HepG2 (cell line): ENCODE results near the gene SLBP. TPM values are rescaled to one million over a fixed set of nuclear protein-coding genes. Genes with fewer than 3 reads are reported as not detected.

Experiments used
- ATAC-seq: fragments of 200-7000 bp; cut with Tn5 transposase; 3 replicates; pipeline ENCODE4 v1.9.1; 2020; ENCODE audit warnings: mild to moderate bottlenecking, moderate library complexity
- Bru-seq: library from RNA; stranded (reverse); fragments of 400-500 nt; gene quantifications from one replicate; lab custom pipeline; 2021; lab: Mats Ljungman, UMichigan
- BruChase-seq, 2 experiments: library from RNA; stranded (reverse); fragments of 400-500 nt; gene quantifications; one replicate each; lab custom pipeline; 2021; lab: Mats Ljungman, UMichigan
- BruUV-seq: library from RNA; stranded (reverse); fragments of 400-500 nt; replicated peaks from 2 replicates; lab custom pipeline; 2021; lab: Mats Ljungman, UMichigan
- CTCF ChIA-PET: fragments of 300-600 bp; formaldehyde crosslinking; extraction: SDS; loops from one replicate; lab custom pipeline; 2021; ENCODE audit warnings: low total read pairs, inconsistent platforms, low intra/inter-chr PET ratio; lab: Yijun Ruan, JAX
- POLR2A ChIA-PET: fragments of 350-600 bp; sonication (Branson Sonifier 250); formaldehyde crosslinking; loops from one replicate; lab custom pipeline; 2020; ENCODE audit warnings: antibody characterized with exemption, inconsistent platforms; lab: Yijun Ruan, JAX
- DNase-seq: peaks from one replicate; pipeline ENCODE4 v3.0.0-alpha.2; 2015; ENCODE audit warnings: low spot score
- FAIRE-seq: peaks from 3 replicates; lab custom pipeline; 2011; peaks lifted over from hg19 to GRCh38; lab: Jason Lieb, UNC
- H2AFZ ChIP-seq: one replicate; pipeline ENCODE4 v1.6.1; 2011; ENCODE audit warnings: low read length, inconsistent platforms
- H3K27ac ChIP-seq: fragments of 300-600 bp; 3 replicates; pipeline ENCODE4 v1.8.0; 2011; ENCODE audit warnings: mixed run types, mild to moderate bottlenecking, mixed read lengths, low read length, inconsistent platforms; ENCODE audit not compliant: insufficient read depth; ENCODE audit errors: extremely low read length
- H3K27me3 ChIP-seq, 2 experiments: fragments of 200-600 bp in 1 of 2; 2 replicates in 1 of 2; 3 replicates in 1 of 2; pipeline versions ENCODE4 v1.6.0 to v1.8.0; 2011; ENCODE audit warnings: low read length in 2 of 2, mild to moderate bottlenecking in 2 of 2, moderate library complexity in 2 of 2, inconsistent platforms in 1 of 2; ENCODE audit not compliant: insufficient read depth in 2 of 2, control insufficient read depth in 1 of 2
- H3K36me3 ChIP-seq, 2 experiments: fragments of 200-600 bp in 1 of 2; replicated peaks in 1 of 2; 2 replicates in 1 of 2; 3 replicates in 1 of 2; pipeline versions ENCODE4 v1.5.1 to v1.8.0; 2011; ENCODE audit warnings: low read length in 2 of 2, inconsistent platforms in 1 of 2; ENCODE audit not compliant: insufficient read depth in 2 of 2, control insufficient read depth in 1 of 2
- H3K4me1 ChIP-seq: 2 replicates; pipeline ENCODE4 v1.5.1; 2012; ENCODE audit warnings: low read length, inconsistent platforms; ENCODE audit not compliant: insufficient read depth
- H3K4me2 ChIP-seq: 2 replicates; pipeline ENCODE4 v1.6.0; 2011; ENCODE audit warnings: low read depth, low read length, inconsistent platforms
- H3K4me3 ChIP-seq, 3 experiments: fragments of 200-600 bp in 1 of 3; sonication (generic), shearing (Covaris generic) in 1 of 3; replicated peaks in 1 of 3; 2 replicates each; pipeline ENCODE4 v1.5.1; 2011 to 2016; ENCODE audit warnings: low read length in 3 of 3, inconsistent platforms in 2 of 3, low read depth in 2 of 3, mild to moderate bottlenecking in 2 of 3, control low read depth in 1 of 3, mixed read lengths in 1 of 3; ENCODE audit not compliant: insufficient read depth in 1 of 3
- H3K79me2 ChIP-seq: one replicate; pipeline ENCODE4 v1.6.1; 2011; ENCODE audit warnings: low read length, inconsistent platforms; ENCODE audit not compliant: insufficient read depth
- H3K9ac ChIP-seq: 2 replicates; pipeline ENCODE4 v1.6.0; 2011; ENCODE audit warnings: mild to moderate bottlenecking, low read depth, low read length, inconsistent platforms; ENCODE audit not compliant: insufficient read depth
- H3K9me3 ChIP-seq: 2 replicates; pipeline ENCODE4 v1.5.1; 2012; ENCODE audit warnings: mild to moderate bottlenecking, low read length
- H4K20me1 ChIP-seq: 2 replicates; pipeline ENCODE4 v1.6.0; 2011; ENCODE audit warnings: inconsistent platforms, mild to moderate bottlenecking, low read length, moderate library complexity; ENCODE audit not compliant: insufficient read depth
- DMAP1 ChIP-seq: IDR thresholded peaks from 2 replicates; pipeline ENCODE4 v1.6.1; 2016
- FOXA3 ChIP-seq: IDR thresholded peaks from 2 replicates; pipeline ENCODE4 v1.6.1; 2016; ENCODE audit warnings: missing genetic modification reagents, missing compliant biosample characterization
- GFI1 ChIP-seq: sonication (generic); formaldehyde crosslinking; IDR thresholded peaks from 2 replicates; pipeline ENCODE4 v1.5.0; 2020; ENCODE audit warnings: missing genetic modification reagents, mild to moderate bottlenecking, borderline replicate concordance
- MXD1 ChIP-seq: sonication (generic); formaldehyde crosslinking; IDR thresholded peaks from 2 replicates; pipeline ENCODE4 v1.4.0; 2020; ENCODE audit warnings: mild to moderate bottlenecking, missing genetic modification reagents
- NR2F2 ChIP-seq: IDR thresholded peaks from 2 replicates; pipeline ENCODE4 v1.6.1; 2012; ENCODE audit warnings: low read depth, inconsistent platforms, borderline replicate concordance
- PHF5A ChIP-seq: IDR thresholded peaks from one replicate; pipeline ENCODE4 v1.6.1; 2018; ENCODE audit warnings: low read depth, missing genetic modification reagents; ENCODE audit not compliant: unreplicated experiment
- RELA ChIP-seq: sonication (generic); formaldehyde crosslinking; IDR thresholded peaks from 2 replicates; pipeline ENCODE4 v1.4.0; 2020; ENCODE audit warnings: missing genetic modification reagents
- SMARCE1 ChIP-seq: fragments of 450-650 bp; IDR thresholded peaks from 2 replicates; pipeline ENCODE4 v1.6.1; 2017; ENCODE audit warnings: borderline replicate concordance
- TOPORS ChIP-seq: sonication (generic); formaldehyde crosslinking; IDR thresholded peaks from 2 replicates; pipeline ENCODE4 v1.8.0; 2023; ENCODE audit warnings: mild to moderate bottlenecking, missing genetic modification reagents
- ZC3H13 ChIP-seq: sonication (generic); formaldehyde crosslinking; IDR thresholded peaks from 2 replicates; pipeline ENCODE4 v1.8.1; 2023; ENCODE audit warnings: mild to moderate bottlenecking, missing genetic modification reagents, moderate library complexity
- ZNF263 ChIP-seq: sonication (generic); formaldehyde crosslinking; IDR thresholded peaks from 2 replicates; pipeline ENCODE4 v1.4.0; 2020; ENCODE audit warnings: missing genetic modification reagents
- ZNF468 ChIP-seq: sonication (generic); formaldehyde crosslinking; IDR thresholded peaks from 2 replicates; pipeline ENCODE4 v1.8.0; 2022; ENCODE audit warnings: mild to moderate bottlenecking, moderate library complexity, missing genetic modification reagents
- ZNF501 ChIP-seq: sonication (generic); formaldehyde crosslinking; IDR thresholded peaks from 2 replicates; pipeline ENCODE4 v1.5.1; 2020; ENCODE audit warnings: mild to moderate bottlenecking, moderate library complexity, missing genetic modification reagents
- ZSCAN20 ChIP-seq: sonication (generic); formaldehyde crosslinking; IDR thresholded peaks from 2 replicates; pipeline ENCODE4 v1.4.0; 2020; ENCODE audit warnings: missing genetic modification reagents, mild to moderate bottlenecking, borderline replicate concordance
- WGBS: methylation state at CpG from one replicate; pipeline ENCODE4 v1.1.6; 2017; ENCODE audit warnings: low lambda C conversion rate; 5-methylcytosine and 5-hydroxymethylcytosine counted together
- in situ Hi-C: cut with HindIII; loops from 2 replicates; pipeline ENCODE4 v1.10.0; 2017; ENCODE audit warnings: low pct_unique_long_range_greater_than_20kb; ENCODE audit not compliant: extremely low pct_ligation_motif_present
- intact Hi-C: fragments of 100-400 bp; cut with micrococcal nuclease; formaldehyde crosslinking; loops from one replicate; pipeline ENCODE4 v1.10.0; 2022; ENCODE audit not compliant: unreplicated experiment
- long read RNA-seq, 2 experiments: library from RNA in 1 of 2; library from polyadenylated mRNA in 1 of 2; stranded (forward) in 1 of 2; unstranded in 1 of 2; transcript quantifications; one replicate each; pipeline ENCODE4 v2.0.0, GENCODE V29; 2019 to 2022
- polyA minus RNA-seq, 3 experiments: library from RNA; depleted of rRNA, polyadenylated mRNA; stranded (reverse); fragments of >200 nt; gene quantifications; 2 replicates each; pipeline ENCODE4 v1.2.3, GENCODE V29; 2011; ENCODE audit warnings: low replicate concordance in 1 of 3
- polyA plus RNA-seq, 8 experiments: library from polyadenylated mRNA; depleted of rRNA in 3 of 8; stranded (reverse) in 7 of 8; unstranded in 1 of 8; fragments of >200 nt; fragmentation: Illumina TruSeq in 4 of 8; extraction: Trizol in 4 of 8; gene quantifications; 2 replicates each; pipeline versions ENCODE4 v1.2.1 to v1.2.3, GENCODE V29; 2011 to 2016; ENCODE audit warnings: low read depth in 4 of 8, missing spikeins in 1 of 8, mixed read lengths in 1 of 8; ENCODE audit not compliant: insufficient read depth in 1 of 8
- total RNA-seq, 5 experiments: library from RNA; depleted of rRNA; stranded (reverse); fragments of >200 nt; fragmentation: Illumina TruSeq; extraction: Trizol; gene quantifications; 2 replicates each; pipeline ENCODE4 v1.2.3, GENCODE V29; 2016; ENCODE audit warnings: low read depth in 1 of 5
- TF ChIP-seq, protein P1 (sequence below): sonication (generic); formaldehyde crosslinking; IDR thresholded peaks from 2 replicates; pipeline ENCODE4 v1.4.0; 2020; ENCODE audit warnings: mild to moderate bottlenecking, missing genetic modification reagents

SLBP gene
- 104 and 131 TPM in 2 replicates for total RNA-seq (2016; rRNA removed; fragmentation: Illumina TruSeq; extraction: Trizol)
- total RNA-seq (2016; cell fraction: cytosol; rRNA removed; fragmentation: Illumina TruSeq; extraction: Trizol; ENCODE audit: low read depth), result 19.5 and 20.5 TPM in 2 replicates
- 103 and 128 TPM in 2 replicates for total RNA-seq (2016; cell fraction: insoluble cytoplasmic fraction; rRNA removed; fragmentation: Illumina TruSeq; extraction: Trizol)
- 43.3 and 44.2 TPM in 2 replicates for total RNA-seq (2016; cell fraction: membrane; rRNA removed; fragmentation: Illumina TruSeq; extraction: Trizol)
- 39.3 and 41.5 TPM in 2 replicates for total RNA-seq (2016; cell fraction: nucleus; rRNA removed; fragmentation: Illumina TruSeq; extraction: Trizol)
- 29.8 and 43.9 TPM in 2 replicates for polyA plus RNA-seq (2011; rRNA removed)
- 22.0 and 30.6 TPM in 2 replicates for polyA plus RNA-seq (2011; cell fraction: cytosol; rRNA removed)
- 12.8 and 13.8 TPM in 2 replicates for polyA plus RNA-seq (2011; cell fraction: nucleus; rRNA removed)
- polyA plus RNA-seq (2012), result 30.0 and 43.7 TPM in 2 replicates
- 10.3 and 11.7 TPM in 2 replicates for polyA plus RNA-seq (2016; cell fraction: cytosol; fragmentation: Illumina TruSeq; extraction: Trizol; ENCODE audit: low read depth)
- polyA plus RNA-seq (2016; cell fraction: insoluble cytoplasmic fraction; fragmentation: Illumina TruSeq; extraction: Trizol; ENCODE audit: low read depth), result 140 and 142 TPM in 2 replicates
- polyA plus RNA-seq (2016; cell fraction: membrane; fragmentation: Illumina TruSeq; extraction: Trizol; ENCODE audit: low read depth), result 24.5 and 24.6 TPM in 2 replicates
- polyA plus RNA-seq (2016; cell fraction: nucleus; fragmentation: Illumina TruSeq; extraction: Trizol; ENCODE audit: insufficient read depth, low read depth), result 69.4 and 73.3 TPM in 2 replicates
- polyA minus RNA-seq (2011; rRNA and poly(A)+ RNA removed; ENCODE audit: low replicate concordance), result 12.5 and 24.7 TPM in 2 replicates
- polyA minus RNA-seq (2011; cell fraction: cytosol; rRNA and poly(A)+ RNA removed), result 19.7 and 22.7 TPM in 2 replicates
- polyA minus RNA-seq (2011; cell fraction: nucleus; rRNA and poly(A)+ RNA removed), result 10.8 and 13.7 TPM in 2 replicates
- percentile 79 among the genes with signal in this experiment for Bru-seq, nascent RNA
- percentile 85 among the genes with signal in this experiment for BruChase-seq, experiment 1, labeled RNA remaining after a 6-hour chase
- BruChase-seq, experiment 2, labeled RNA remaining after a 2-hour chase, result percentile 84 among the genes with signal in this experiment
- long read RNA-seq, experiment 1, transcript SLBP-206 (8 exons, 1,977 nt), result major isoform, 90 of 111 reads
- long read RNA-seq, experiment 1, transcript SLBP-205 (7 exons, 987 nt), result minor isoform, 6 of 111 reads
- long read RNA-seq, experiment 1, partial matches to known transcripts, result 10 of 111 reads
- long read RNA-seq, experiment 1, other reads (novel, unspliced or antisense), result 3 of 111 reads
- long read RNA-seq, experiment 2, transcript SLBP-206 (8 exons, 1,977 nt), result major isoform, 26 of 53 reads
- long read RNA-seq, experiment 2, partial matches to known transcripts, result 4 of 53 reads
- long read RNA-seq, experiment 2, other reads (novel, unspliced or antisense), result 22 of 53 reads

GRCh38 chr4:1712216-1713002, at the start of gene SLBP:
Gene SLBP (minus strand): TSS chr4:1712319. CDS start chr4:1712188, 131 bp downstream.
- ATAC-seq (peak; percentile 88), FAIRE-seq (peak; percentile 71), DNase-seq (peak; percentile 91)
- CTCF ChIA-PET, result no interaction called here
- BruUV-seq, result no TSS peak
- Histone ChIP-seq H3K27me3 (no peaks in the 10 kb centered on the region), H3K27ac (peak within 1 kb of the TSS; percentile 99), H3K4me3 (peak within 1 kb of the TSS; percentile 87 to 95 (median 91)), H3K36me3 (no peaks in the 10 kb centered on the region; a peak in 1 of 5 replicates), H3K4me2 (peak within 1 kb of the TSS; percentile 99), H3K4me1 (peaks cover 59% of the 10 kb centered on the region), H3K9me3 (no peaks in the 10 kb centered on the region), H4K20me1 (peaks cover 6% of the 10 kb centered on the region; the same call in 1 of the 2 replicates), H3K9ac (peak within 1 kb of the TSS; percentile 98), H3K79me2 (peaks cover 57% of the 10 kb centered on the region), H2AFZ (no peak within 1 kb of the TSS)
- in situ Hi-C loops, result no loop called here
- POLR2A ChIA-PET, result interaction anchor here (0.8 to 1.7 kb wide), 5 partner anchors 9 to 151 kb away, joined by 4 to 31 read pairs (median 4); partner anchors contain the start of genes TACC3 and TMEM129
- intact Hi-C loops, result no loop called here
- WGBS, result 0% methylated on average over 2 of the region's 98 CpGs
- TF ChIP-seq MXD1 (CRISPR knock-in tag) (peak; percentile 99), SMARCE1 (no peak), ZNF501 (peak; percentile 64), PHF5A (CRISPR knock-in tag) (no peak), NR2F2 (no peak; the same call in 1 of the 2 replicates), RELA (CRISPR knock-in tag) (no peak), FOXA3 (CRISPR knock-in tag) (no peak), ZNF263 (CRISPR knock-in tag) (peak; percentile 79), GFI1 (peak; percentile 90), TOPORS (CRISPR knock-in tag) (peak; percentile 96), ZNF468 (CRISPR knock-in tag) (peak; percentile 93), DMAP1 (CRISPR knock-in tag) (peak; percentile 92), ZC3H13 (CRISPR knock-in tag) (peak; percentile 91), ZSCAN20 (peak; percentile 98)
- TF ChIP-seq, protein P1, sequence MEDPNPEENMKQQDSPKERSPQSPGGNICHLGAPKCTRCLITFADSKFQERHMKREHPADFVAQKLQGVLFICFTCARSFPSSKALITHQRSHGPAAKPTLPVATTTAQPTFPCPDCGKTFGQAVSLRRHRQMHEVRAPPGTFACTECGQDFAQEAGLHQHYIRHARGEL, result no peak; the same call in 1 of the 2 replicates
